HEK293 (cell line): ENCODE measurements around the gene HOXA6.

Experiments
- CTCF ChIA-PET: fragments of 350-600 bp; formaldehyde crosslinking; extraction: SDS; loops from one replicate; lab custom pipeline; 2021; ENCODE audit warnings: antibody characterized with exemption; lab: Yijun Ruan, JAX
- POLR2A ChIA-PET: fragments of 300-600 bp; formaldehyde crosslinking; extraction: SDS; loops from one replicate; lab custom pipeline; 2020; ENCODE audit warnings: antibody characterized with exemption, inconsistent platforms; lab: Yijun Ruan, JAX
- H3K27ac ChIP-seq: fragments of 200-500 bp; sonication (Bioruptor generic); 2 replicates; pipeline ENCODE4 v1.5.1; 2014; ENCODE audit warnings: low read depth, low read length, control low read depth, inconsistent platforms; ENCODE audit errors: extremely low read depth
- H3K36me3 ChIP-seq, 2 experiments: fragments of 200-500 bp in 1 of 2; sonication (Bioruptor generic) in 1 of 2; 1 replicate in 1 of 2; 2 replicates in 1 of 2; pipeline ENCODE4 v1.5.1; 2014 to 2017; ENCODE audit warnings: inconsistent platforms in 2 of 2, low read length in 2 of 2; ENCODE audit not compliant: control insufficient read depth in 2 of 2, insufficient read depth in 1 of 2
- H3K4me1 ChIP-seq: fragments of 200-500 bp; sonication (Bioruptor generic); 2 replicates; pipeline ENCODE4 v1.5.1; 2014; ENCODE audit warnings: mild to moderate bottlenecking, low read length, inconsistent platforms; ENCODE audit not compliant: control insufficient read depth, insufficient read depth
- H3K4me3 ChIP-seq: 2 replicates; pipeline ENCODE4 v1.5.1; 2011; ENCODE audit warnings: low read depth, mild to moderate bottlenecking, control low read depth, low read length, moderate library complexity
- H3K9me3 ChIP-seq: fragments of 200-500 bp; sonication (Bioruptor generic); 2 replicates; pipeline ENCODE4 v1.5.1; 2014; ENCODE audit warnings: low read depth, low read length, inconsistent platforms; ENCODE audit not compliant: control insufficient read depth, insufficient read depth
- PRDM1 ChIP-seq: fragments of 450-650 bp; formaldehyde crosslinking; IDR thresholded peaks from 2 replicates; pipeline ENCODE4; 2016; ENCODE audit warnings: missing biosample characterization, missing genetic modification characterization
- PRDM4 ChIP-seq: fragments of 450-650 bp; formaldehyde crosslinking; IDR thresholded peaks from 2 replicates; pipeline ENCODE4 v1.5.1; 2017; ENCODE audit warnings: missing biosample characterization, missing genetic modification characterization
- REPIN1 ChIP-seq: fragments of 450-650 bp; formaldehyde crosslinking; IDR thresholded peaks from 2 replicates; pipeline ENCODE4 v1.5.1; 2017; ENCODE audit warnings: missing biosample characterization, missing genetic modification characterization, low read depth
- YY1 ChIP-seq: fragments of 450-650 bp; formaldehyde crosslinking; IDR thresholded peaks from 2 replicates; pipeline ENCODE4 v1.5.1; 2018; ENCODE audit warnings: missing biosample characterization, missing genetic modification characterization
- YY2 ChIP-seq: fragments of 450-650 bp; formaldehyde crosslinking; IDR thresholded peaks from 2 replicates; pipeline ENCODE4 v1.5.1; 2016; ENCODE audit warnings: missing biosample characterization, missing genetic modification characterization
- ZBTB20 ChIP-seq: fragments of 450-650 bp; formaldehyde crosslinking; IDR thresholded peaks from 2 replicates; pipeline ENCODE4 v1.5.1; 2016; ENCODE audit warnings: missing biosample characterization, missing genetic modification characterization
- ZFHX2 ChIP-seq: fragments of 450-650 bp; formaldehyde crosslinking; conservative IDR thresholded peaks from 2 replicates; pipeline ENCODE4 v1.5.1; 2016; ENCODE audit warnings: missing biosample characterization, missing genetic modification characterization
- ZNF148 ChIP-seq: fragments of 450-650 bp; formaldehyde crosslinking; IDR thresholded peaks from 2 replicates; pipeline ENCODE4 v1.5.0; 2017; ENCODE audit warnings: missing biosample characterization, missing genetic modification characterization, borderline replicate concordance
- ZNF16 ChIP-seq: fragments of 450-650 bp; formaldehyde crosslinking; IDR thresholded peaks from 2 replicates; pipeline ENCODE4 v1.5.1; 2016; ENCODE audit warnings: low read depth, missing biosample characterization, missing genetic modification characterization
- ZNF214 ChIP-seq: fragments of 450-650 bp; formaldehyde crosslinking; IDR thresholded peaks from 2 replicates; pipeline ENCODE4 v1.5.1; 2017; ENCODE audit warnings: missing biosample characterization, mild to moderate bottlenecking, missing genetic modification characterization, borderline replicate concordance
- ZNF239 ChIP-seq: fragments of 450-650 bp; formaldehyde crosslinking; IDR thresholded peaks from 2 replicates; pipeline ENCODE4 v1.5.1; 2016; ENCODE audit warnings: missing biosample characterization, missing genetic modification characterization
- ZNF366 ChIP-seq: fragments of 450-650 bp; formaldehyde crosslinking; conservative IDR thresholded peaks from 2 replicates; pipeline ENCODE4 v1.5.1; 2016; ENCODE audit warnings: missing biosample characterization, missing genetic modification characterization
- ZNF426 ChIP-seq: fragments of 450-650 bp; formaldehyde crosslinking; IDR thresholded peaks from 2 replicates; pipeline ENCODE4 v1.5.1; 2017; ENCODE audit warnings: missing biosample characterization, missing genetic modification characterization, mild to moderate bottlenecking, inconsistent platforms, moderate library complexity
- ZNF473 ChIP-seq: fragments of 450-650 bp; formaldehyde crosslinking; IDR thresholded peaks from 2 replicates; pipeline ENCODE4 v1.5.1; 2017; ENCODE audit warnings: missing biosample characterization, missing genetic modification characterization
- ZNF513 ChIP-seq: fragments of 450-650 bp; IDR thresholded peaks from 2 replicates; pipeline ENCODE4 v1.5.1; 2018; ENCODE audit warnings: missing biosample characterization, missing genetic modification characterization
- ZNF596 ChIP-seq: fragments of 450-650 bp; IDR thresholded peaks from 2 replicates; pipeline ENCODE4 v1.5.0; 2018; ENCODE audit warnings: missing biosample characterization, mild to moderate bottlenecking, missing genetic modification characterization, moderate library complexity
- ZNF624 ChIP-seq: fragments of 450-650 bp; formaldehyde crosslinking; IDR thresholded peaks from 2 replicates; pipeline ENCODE4 v1.5.1; 2017; ENCODE audit warnings: missing biosample characterization, missing genetic modification characterization
- ZNF830 ChIP-seq: fragments of 450-650 bp; IDR thresholded peaks from 2 replicates; pipeline ENCODE4 v1.5.0; 2018; ENCODE audit warnings: missing biosample characterization, missing genetic modification characterization, low read depth, mild to moderate bottlenecking, moderate library complexity
- ZSCAN16 ChIP-seq: fragments of 450-650 bp; formaldehyde crosslinking; IDR thresholded peaks from 2 replicates; pipeline ENCODE4 v1.5.1; 2016; ENCODE audit warnings: missing biosample characterization, missing genetic modification characterization
- TF ChIP-seq, protein P1 (sequence below): fragments of 450-650 bp; formaldehyde crosslinking; IDR thresholded peaks from 2 replicates; pipeline ENCODE4 v1.5.1; 2017; ENCODE audit warnings: missing biosample characterization, missing genetic modification characterization

Gene HOXA6

DNA sequence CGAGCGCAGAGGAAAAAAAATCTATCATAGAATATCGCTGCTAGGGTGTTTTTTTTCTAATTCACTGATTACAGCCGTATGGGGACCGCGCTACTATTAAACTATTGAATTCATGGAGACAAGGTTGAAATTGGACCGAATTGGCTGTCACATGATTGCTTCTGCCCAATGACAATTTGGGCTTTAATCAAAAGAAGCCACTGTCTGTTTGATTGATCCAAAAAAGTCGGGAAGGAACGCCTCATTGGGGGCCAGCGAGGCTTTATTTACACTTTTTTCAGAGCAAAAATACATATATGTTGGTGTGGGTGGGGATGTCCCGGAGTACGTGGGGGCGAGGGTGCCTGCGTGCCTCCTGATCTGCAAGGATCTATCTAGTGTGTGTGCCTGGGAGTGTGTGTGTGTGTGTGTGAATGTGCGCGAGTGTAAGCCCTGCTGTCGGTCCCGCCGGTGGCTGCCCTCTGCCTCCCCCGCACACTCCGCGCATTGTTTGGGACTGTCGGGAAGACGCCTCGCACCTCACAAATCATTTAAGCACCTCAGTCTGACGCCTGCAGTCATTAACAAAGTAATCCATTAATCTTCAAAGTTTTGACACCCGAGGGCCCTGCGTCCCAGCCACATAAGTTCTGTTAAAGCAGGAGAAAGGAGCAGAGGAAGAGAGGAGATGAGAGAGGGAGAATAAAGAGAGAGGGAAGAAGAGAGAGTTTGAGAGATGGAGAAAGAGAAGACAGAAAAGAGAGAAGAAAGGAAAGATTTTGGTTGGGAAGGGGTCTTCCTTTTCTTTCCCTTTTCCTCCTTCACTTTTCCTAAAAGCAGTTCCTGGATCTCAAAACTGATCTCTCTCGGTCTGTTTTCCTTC lies 44.8 kb downstream of the HOXA6 start, which contains the start of gene HOXA2:
Gene HOXA2, minus strand, starts transcription at position 103 of the 862 bp plus-strand sequence. CDS start 183 bp downstream, outside the sequence.
- Histone ChIP-seq H3K36me3 (peaks cover 20 to 34% of the 10 kb centered on the region in 2 experiments), H3K4me1 (peaks cover 3% of the 10 kb centered on the region; the same call in 1 of the 2 replicates), H3K9me3 (no peaks in the 10 kb centered on the region), H3K4me3 (no peak within 1 kb of the TSS), H3K27ac (no peak within 1 kb of the TSS)
- POLR2A ChIA-PET: no interaction called here
- CTCF ChIA-PET: no interaction called here
- no peak for TF ChIP-seq ZNF239
- no peak for TF ChIP-seq YY2
- TF ChIP-seq ZNF214 (tag by site-specific recombination): no peak
- peak; percentile 94 for TF ChIP-seq PRDM1 (tag by site-specific recombination)
- TF ChIP-seq ZSCAN16 (tag by site-specific recombination): no peak
- no peak for TF ChIP-seq ZNF830 (tag by site-specific recombination)
- no peak for TF ChIP-seq ZNF426 (tag by site-specific recombination)
- no peak for TF ChIP-seq PRDM4 (tag by site-specific recombination)
- no peak for TF ChIP-seq ZNF473 (tag by site-specific recombination)
- TF ChIP-seq, protein P1, sequence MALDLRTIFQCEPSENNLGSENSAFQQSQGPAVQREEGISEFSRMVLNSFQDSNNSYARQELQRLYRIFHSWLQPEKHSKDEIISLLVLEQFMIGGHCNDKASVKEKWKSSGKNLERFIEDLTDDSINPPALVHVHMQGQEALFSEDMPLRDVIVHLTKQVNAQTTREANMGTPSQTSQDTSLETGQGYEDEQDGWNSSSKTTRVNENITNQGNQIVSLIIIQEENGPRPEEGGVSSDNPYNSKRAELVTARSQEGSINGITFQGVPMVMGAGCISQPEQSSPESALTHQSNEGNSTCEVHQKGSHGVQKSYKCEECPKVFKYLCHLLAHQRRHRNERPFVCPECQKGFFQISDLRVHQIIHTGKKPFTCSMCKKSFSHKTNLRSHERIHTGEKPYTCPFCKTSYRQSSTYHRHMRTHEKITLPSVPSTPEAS: no peak
- TF ChIP-seq ZFHX2: peak; percentile 52
- no peak for TF ChIP-seq ZNF16 (tag by site-specific recombination)
- peak; percentile 83 for TF ChIP-seq ZNF366 (tag by site-specific recombination)
- no peak for TF ChIP-seq ZNF624 (tag by site-specific recombination)
- TF ChIP-seq YY1 (tag by site-specific recombination): no peak
- TF ChIP-seq REPIN1 (tag by site-specific recombination): no peak
- no peak for TF ChIP-seq ZNF148
- peak; percentile 81; the same call in 1 of the 2 replicates for TF ChIP-seq ZNF596 (tag by site-specific recombination)

DNA sequence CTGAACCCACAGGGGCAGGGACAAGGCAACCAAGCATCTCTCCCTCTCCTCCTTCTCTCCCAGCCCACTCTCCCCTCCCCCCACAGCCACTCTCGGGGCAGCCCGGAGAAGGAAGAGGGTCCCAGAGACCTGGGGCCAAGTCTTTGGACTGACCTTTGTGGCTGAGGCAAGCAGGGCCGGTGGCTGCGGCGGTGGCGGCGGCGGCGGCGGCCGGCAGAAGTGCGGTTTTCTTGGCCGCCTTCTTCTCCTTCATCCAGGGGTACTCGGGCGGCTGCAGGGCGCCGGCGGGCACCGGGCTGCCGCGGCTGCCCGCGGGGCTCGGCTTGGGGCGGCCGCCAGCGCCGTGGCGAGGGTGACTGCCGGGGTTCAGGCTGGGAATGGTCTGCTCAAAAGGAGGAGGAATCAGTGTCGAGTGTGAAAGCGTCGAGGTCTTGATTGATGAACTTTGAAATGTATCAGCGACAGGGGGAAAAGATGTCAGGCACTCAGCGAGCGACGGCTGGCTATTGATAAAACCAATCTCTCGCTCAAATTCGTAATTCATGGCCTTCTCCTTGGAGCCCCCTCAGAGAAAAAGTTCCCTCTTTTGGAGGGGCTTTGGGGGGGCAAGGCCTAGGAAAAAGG lies 45.5 kb downstream of the HOXA6 start:
- Histone ChIP-seq H3K27ac (no peak overlapping the region), H3K4me3 (no peak overlapping the region), H3K4me1 (peaks cover 7% of the 10 kb centered on the region; the same call in 1 of the 2 replicates), H3K36me3 (peaks cover 13 to 31% of the 10 kb centered on the region in 2 experiments), H3K9me3 (no peaks in the 10 kb centered on the region)
- ChIA-PET POLR2A (interaction anchor here (1.2 kb wide), 1 partner anchor 30 kb away, joined by 4 read pairs; no protein-coding TSS in a partner anchor), CTCF (no interaction called here)
- TF ChIP-seq ZBTB20 (tag by site-specific recombination) (no peak), ZNF513 (tag by site-specific recombination) (no peak), YY2 (no peak), ZNF239 (no peak)
